HG03558 (cell line): Measurements from ENCODE around the gene UBE4A.

Experiments
- ATAC-seq: cut with Tn5 transposase; IDR thresholded peaks from one replicate; pipeline ENCODE4 v1.9.1; 2021; ENCODE audit warnings: moderate number of reproducible peaks; ENCODE audit not compliant: unreplicated experiment; ENCODE audit errors: extremely low read depth

The UBE4A gene

GRCh38 chr11:118340449-118340848 is 19.0 kb upstream of the UBE4A start:
- no peak for ATAC-seq

- ATAC-seq: no peak
Measured at GRCh38 chr11:118341261-118341660, 18.1 kb upstream of the UBE4A start.

- ATAC-seq: no peak
Measured at GRCh38 chr11:118341815-118342489, 17.4 kb upstream of the UBE4A start.

GRCh38 chr11:118342503-118343161 is 16.8 kb upstream of the UBE4A start, which contains the start of gene CD3D:
Gene CD3D, minus strand, starts transcription at chr11:118342705. Its CDS starts 98 bp downstream, at chr11:118342607.
- no peak for ATAC-seq

GRCh38 chr11:118343248-118343647 is 16.2 kb upstream of the UBE4A start:
- no peak for ATAC-seq

GRCh38 chr11:118343981-118344515 is 15.4 kb upstream of the UBE4A start, which contains the start of gene CD3G:
Gene CD3G, plus strand, starts transcription at chr11:118344344. Its CDS starts 80 bp downstream, at chr11:118344424.
- no peak for ATAC-seq

- ATAC-seq: no peak
Measured at GRCh38 chr11:118349475-118349874, 9.9 kb upstream of the UBE4A start.

- ATAC-seq: no peak
Measured at GRCh38 chr11:118353084-118353710, 6.2 kb upstream of the UBE4A start.

GRCh38 chr11:118358071-118358470 is 1.3 kb upstream of the UBE4A start:
- ATAC-seq: no peak

GRCh38 chr11:118364956-118365615 is 5.7 kb downstream of the UBE4A start:
- no peak for ATAC-seq

GRCh38 chr11:118366287-118366686 is 6.9 kb downstream of the UBE4A start:
- ATAC-seq: no peak

GRCh38 chr11:118370774-118371173 is 11.4 kb downstream of the UBE4A start:
- ATAC-seq: no peak

GRCh38 chr11:118373263-118373662 is 13.9 kb downstream of the UBE4A start:
- no peak for ATAC-seq

- ATAC-seq: no peak
Measured at GRCh38 chr11:118373871-118374270, 14.5 kb downstream of the UBE4A start.

GRCh38 chr11:118374729-118375128 is 15.3 kb downstream of the UBE4A start:
- ATAC-seq: no peak

GRCh38 chr11:118375978-118376377 is 16.6 kb downstream of the UBE4A start:
- no peak for ATAC-seq

GRCh38 chr11:118379497-118379896 is 20.1 kb downstream of the UBE4A start:
- no peak for ATAC-seq

- ATAC-seq: no peak
Measured at GRCh38 chr11:118380571-118380970, 21.2 kb downstream of the UBE4A start.

- no peak for ATAC-seq
Measured at GRCh38 chr11:118382954-118383353, 23.6 kb downstream of the UBE4A start.

GRCh38 chr11:118383657-118384056 is 24.3 kb downstream of the UBE4A start:
- no peak for ATAC-seq

- ATAC-seq: no peak
Measured at GRCh38 chr11:118396097-118396501, 36.7 kb downstream of the UBE4A start.
